ENCODE measurements around the gene ACAP2. TPM values are rescaled to one million over a fixed set of nuclear protein-coding genes. Genes with fewer than 3 reads are reported as not detected.

ACAP2 gene
- total and polyA plus RNA-seq, 12 donors = 4.3 to 26.7 (median 15.0) TPM

- TF ChIP-seq, protein P1, sequence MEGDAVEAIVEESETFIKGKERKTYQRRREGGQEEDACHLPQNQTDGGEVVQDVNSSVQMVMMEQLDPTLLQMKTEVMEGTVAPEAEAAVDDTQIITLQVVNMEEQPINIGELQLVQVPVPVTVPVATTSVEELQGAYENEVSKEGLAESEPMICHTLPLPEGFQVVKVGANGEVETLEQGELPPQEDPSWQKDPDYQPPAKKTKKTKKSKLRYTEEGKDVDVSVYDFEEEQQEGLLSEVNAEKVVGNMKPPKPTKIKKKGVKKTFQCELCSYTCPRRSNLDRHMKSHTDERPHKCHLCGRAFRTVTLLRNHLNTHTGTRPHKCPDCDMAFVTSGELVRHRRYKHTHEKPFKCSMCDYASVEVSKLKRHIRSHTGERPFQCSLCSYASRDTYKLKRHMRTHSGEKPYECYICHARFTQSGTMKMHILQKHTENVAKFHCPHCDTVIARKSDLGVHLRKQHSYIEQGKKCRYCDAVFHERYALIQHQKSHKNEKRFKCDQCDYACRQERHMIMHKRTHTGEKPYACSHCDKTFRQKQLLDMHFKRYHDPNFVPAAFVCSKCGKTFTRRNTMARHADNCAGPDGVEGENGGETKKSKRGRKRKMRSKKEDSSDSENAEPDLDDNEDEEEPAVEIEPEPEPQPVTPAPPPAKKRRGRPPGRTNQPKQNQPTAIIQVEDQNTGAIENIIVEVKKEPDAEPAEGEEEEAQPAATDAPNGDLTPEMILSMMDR (IDR thresholded peaks at IDR 0.05) = no peak
- H3K27ac ChIP-seq = no peak overlapping the region
- ATAC-seq (no peak), DNase-seq (no peak)
- no peaks in the 10 kb centered on the region for H3K9me3 ChIP-seq
- peaks cover 0 to 78% (median 5%) of the 10 kb centered on the region in 9 donors for H3K36me3 ChIP-seq
- no peaks in the 10 kb centered on the region for H3K27me3 ChIP-seq
- intact Hi-C loops (cut with DNase I) = no loop called here
- 97% methylated on average over 8 of the region's 8 CpGs for WGBS, 2 donors
- no peak overlapping the region for H3K4me3 ChIP-seq
- no peaks in the 10 kb centered on the region for H3K4me1 ChIP-seq
Observed at GRCh38 chr3:195337747-195338146, 105.1 kb downstream of the ACAP2 start.

DNA sequence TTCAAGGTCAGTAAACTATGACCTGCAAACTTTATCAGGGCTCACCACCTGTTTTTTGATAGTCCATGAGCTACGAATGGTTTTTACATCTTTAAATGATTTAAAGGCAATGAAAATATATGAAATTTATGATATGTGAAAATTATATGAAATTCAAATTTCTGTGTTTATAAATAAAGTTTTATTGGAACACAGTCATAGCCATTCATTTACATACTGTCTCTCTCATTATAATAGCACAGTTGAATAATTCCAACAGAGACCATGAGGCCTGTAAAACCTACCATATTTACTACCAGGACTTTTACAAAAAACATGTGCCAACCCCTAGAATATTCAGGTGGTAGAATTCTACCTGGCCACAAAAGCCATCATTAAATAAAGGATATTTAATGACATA, 107.9 kb downstream of the ACAP2 start:
- Histone ChIP-seq H3K27ac (no peak overlapping the region), H3K36me3 (peaks cover 0 to 78% (median 6%) of the 10 kb centered on the region in 9 donors), H3K9me3 (no peaks in the 10 kb centered on the region), H3K27me3 (no peaks in the 10 kb centered on the region), H3K4me1 (no peaks in the 10 kb centered on the region), H3K4me3 (no peak overlapping the region)
- WGBS, 2 donors = 95 to 100% methylated on average over 1 of the region's 1 CpG
- no peak for ATAC-seq
- intact Hi-C loops (cut with DNase I) = no loop called here
- DNase-seq = no peak
- TF ChIP-seq, protein P1 (IDR thresholded peaks at IDR 0.05) = no peak

- DNase-seq (no peak), ATAC-seq (no peak)
- no peaks in the 10 kb centered on the region for H3K27me3 ChIP-seq
- TF ChIP-seq, protein P1 (IDR thresholded peaks at IDR 0.05) = no peak
- intact Hi-C loops (cut with DNase I) = no loop called here
- 99 to 100% methylated on average over 5 of the region's 5 CpGs for WGBS, 2 donors
- no peaks in the 10 kb centered on the region for H3K9me3 ChIP-seq
- no peak overlapping the region for H3K4me3 ChIP-seq
- no peak overlapping the region for H3K27ac ChIP-seq
- H3K36me3 ChIP-seq = peaks cover 0 to 77% (median 11%) of the 10 kb centered on the region in 9 donors
- no peaks in the 10 kb centered on the region for H3K4me1 ChIP-seq
Observed at GRCh38 chr3:195319060-195319459, 123.8 kb downstream of the ACAP2 start.

GRCh38 chr3:195312714-195313113, 130.1 kb downstream of the ACAP2 start:
- DNase-seq = no peak
- intact Hi-C loops (cut with DNase I) = no loop called here
- Histone ChIP-seq H3K27me3 (no peaks in the 10 kb centered on the region), H3K4me3 (no peak overlapping the region), H3K27ac (no peak overlapping the region), H3K36me3 (peaks cover 0 to 57% (median 0%) of the 10 kb centered on the region in 9 donors), H3K9me3 (no peaks in the 10 kb centered on the region), H3K4me1 (no peaks in the 10 kb centered on the region)
- ATAC-seq = no peak
- TF ChIP-seq, protein P1 (IDR thresholded peaks at IDR 0.05) = no peak
- WGBS, 2 donors = 61 to 76% methylated on average over 6 of the region's 6 CpGs

Measured in heart right ventricle (tissue), 16 donors.